Peyer's patch (tissue), 4 donors: Measurements from ENCODE around the gene FNDC3B. TPM values are rescaled to one million over a fixed set of nuclear protein-coding genes. Genes with fewer than 3 reads are reported as not detected.

Source experiments
- DNase-seq, 3 donors: peaks; one replicate each; pipeline ENCODE4 v3.0.0-alpha.2; 2017 to 2019
- H3K27ac ChIP-seq, 4 donors: fragments of 200-600 bp; sonication (generic); one replicate each; pipeline ENCODE4 v1.5.1; 2016 to 2019
- H3K27me3 ChIP-seq, 2 donors: fragments of 200-600 bp; sonication (generic); one replicate each; pipeline ENCODE4 v1.5.1; 2019
- H3K36me3 ChIP-seq, 3 donors: fragments of 200-600 bp; sonication (generic); one replicate each; pipeline ENCODE4 v1.5.1; 2016 to 2019
- H3K4me1 ChIP-seq, 4 donors: fragments of 200-600 bp; sonication (generic); one replicate each; pipeline ENCODE4 v1.5.1; 2016 to 2019
- H3K4me3 ChIP-seq, 4 donors: fragments of 200-600 bp; sonication (generic); 1 replicate in 3 of 4; 2 replicates in 1 of 4; pipeline ENCODE4 v1.5.1; 2016 to 2019; ENCODE audit warnings: mild to moderate bottlenecking in 1 of 4
- H3K9me3 ChIP-seq, 4 donors: fragments of 200-600 bp; sonication (generic); one replicate each; pipeline ENCODE4 v1.5.1; 2016 to 2019; ENCODE audit warnings: mild to moderate bottlenecking in 1 of 4
- CTCF ChIP-seq, 6 experiments: fragments of 450-650 bp in 4 of 6; fragments of 200-600 bp in 2 of 6; sonication (generic) in 1 of 6; IDR thresholded peaks; one replicate each; pipeline ENCODE4 v1.5.1; 2017 to 2019; ENCODE audit warnings: antibody characterized with exemption in 6 of 6, mild to moderate bottlenecking in 3 of 6, moderate library complexity in 1 of 6
- POLR2A ChIP-seq, 2 donors: fragments of 450-650 bp; IDR thresholded peaks; one replicate each; pipeline ENCODE4 v1.5.1; 2017; ENCODE audit warnings: antibody characterized with exemption in 2 of 2, mild to moderate bottlenecking in 2 of 2, moderate library complexity in 2 of 2
- total RNA-seq, 4 donors: library from RNA; depleted of rRNA; stranded (reverse); fragments of >200 nt; gene quantifications; one replicate each; pipeline ENCODE4 v1.1.0, GENCODE V29; 2016

FNDC3B gene
- total RNA-seq, 4 donors from 2014 or later = 28.7 to 74.3 (median 54.6) TPM

- H3K36me3 ChIP-seq = no peaks in the 10 kb centered on the region
- DNase-seq = no peak
- H3K27me3 ChIP-seq = no peaks in the 10 kb centered on the region
- H3K4me3 ChIP-seq = no peak overlapping the region
- no peaks in the 10 kb centered on the region for H3K9me3 ChIP-seq
- no peak for TF ChIP-seq CTCF (IDR thresholded peaks at IDR 0.05)
- no peak for TF ChIP-seq POLR2A (IDR thresholded peaks at IDR 0.05)
- peak overlapping the region in 3 of 4 donors; percentile 1 to 77 (median 76) for H3K27ac ChIP-seq
- peaks cover 0 to 73% (median 4%) of the 10 kb centered on the region in 4 donors for H3K4me1 ChIP-seq
Observed at GRCh38 chr3:172139528-172140276, 100.3 kb downstream of the FNDC3B start.

- Histone ChIP-seq H3K4me1 (peaks cover 0 to 64% (median 4%) of the 10 kb centered on the region in 4 donors), H3K27me3 (no peaks in the 10 kb centered on the region), H3K9me3 (no peaks in the 10 kb centered on the region), H3K27ac (peak overlapping the region in 3 of 4 donors; percentile 65 to 77 (median 76)), H3K36me3 (no peaks in the 10 kb centered on the region), H3K4me3 (no peak overlapping the region)
- TF ChIP-seq POLR2A (IDR thresholded peaks at IDR 0.05) (no peak), CTCF (IDR thresholded peaks at IDR 0.05) (peak in 3 of 6 experiments; percentile 31 to 42 (median 37))
- peak in 2 of 3 donors; percentile 63 to 78 for DNase-seq
Observed at GRCh38 chr3:172140499-172141391, 101.4 kb downstream of the FNDC3B start.

- Histone ChIP-seq H3K36me3 (no peaks in the 10 kb centered on the region), H3K27me3 (no peaks in the 10 kb centered on the region), H3K27ac (peak overlapping the region in 3 of 4 donors; percentile 65 to 77 (median 76)), H3K4me3 (no peak overlapping the region), H3K9me3 (no peaks in the 10 kb centered on the region), H3K4me1 (peaks cover 0 to 57% (median 4%) of the 10 kb centered on the region in 4 donors)
- DNase-seq = peak in 1 of 3 donors; percentile 60
- TF ChIP-seq POLR2A (IDR thresholded peaks at IDR 0.05) (no peak), CTCF (IDR thresholded peaks at IDR 0.05) (no peak)
Observed at GRCh38 chr3:172142051-172142863, 102.9 kb downstream of the FNDC3B start.

- Histone ChIP-seq H3K36me3 (no peaks in the 10 kb centered on the region), H3K27ac (peak overlapping the region in 3 of 4 donors; percentile 23 to 77 (median 76)), H3K27me3 (no peaks in the 10 kb centered on the region), H3K9me3 (no peaks in the 10 kb centered on the region), H3K4me3 (no peak overlapping the region), H3K4me1 (peaks cover 0 to 50% (median 4%) of the 10 kb centered on the region in 4 donors)
- no peak for DNase-seq
- TF ChIP-seq POLR2A (IDR thresholded peaks at IDR 0.05) (no peak), CTCF (IDR thresholded peaks at IDR 0.05) (no peak)
Observed at GRCh38 chr3:172142864-172143451, 103.6 kb downstream of the FNDC3B start.
